ENCODE results near the gene SLC25A39. TPM values are rescaled to one million over a fixed set of nuclear protein-coding genes. Genes with fewer than 3 reads are reported as not detected.

Gene SLC25A39
- total RNA-seq, 6 experiments from 2014 or later: 94.8 to 116 (median 108) TPM

- Mint-ChIP-seq H3K4me3 (no peak overlapping the region), H3K4me1 (ENCODE audit: low read depth) (peaks cover 14% of the 10 kb centered on the region; the same call in 1 of the 2 replicates), H3K27me3 (ENCODE audit: insufficient read depth) (peaks cover 13% of the 10 kb centered on the region), H3K9me3 (no peaks in the 10 kb centered on the region), H3K27ac (no peak overlapping the region), H3K36me3 (ENCODE audit: low read depth) (no peaks in the 10 kb centered on the region)
- TF ChIP-seq CTCF (IDR thresholded peaks at IDR 0.05): no peak
- DNase-seq: no peak
Measured at GRCh38 chr17:44360144-44360533, 35.5 kb upstream of the SLC25A39 start.

GRCh38 chr17:44359458-44360143, 35.0 kb upstream of the SLC25A39 start:
- no peaks in the 10 kb centered on the region for H3K9me3 Mint-ChIP-seq
- no peaks in the 10 kb centered on the region for H3K36me3 Mint-ChIP-seq (ENCODE audit: low read depth)
- H3K4me3 Mint-ChIP-seq: no peak overlapping the region
- H3K27ac Mint-ChIP-seq: no peak overlapping the region
- peaks cover 13% of the 10 kb centered on the region for H3K27me3 Mint-ChIP-seq (ENCODE audit: insufficient read depth)
- DNase-seq: no peak
- no peak for TF ChIP-seq CTCF (IDR thresholded peaks at IDR 0.05)
- peaks cover 14% of the 10 kb centered on the region; the same call in 1 of the 2 replicates for H3K4me1 Mint-ChIP-seq (ENCODE audit: low read depth)

- H3K4me3 Mint-ChIP-seq: no peak overlapping the region
- H3K27me3 Mint-ChIP-seq (ENCODE audit: insufficient read depth): peaks cover 13% of the 10 kb centered on the region
- no peak for TF ChIP-seq CTCF (IDR thresholded peaks at IDR 0.05)
- H3K9me3 Mint-ChIP-seq: no peaks in the 10 kb centered on the region
- peaks cover 14% of the 10 kb centered on the region; the same call in 1 of the 2 replicates for H3K4me1 Mint-ChIP-seq (ENCODE audit: low read depth)
- DNase-seq: no peak
- no peaks in the 10 kb centered on the region for H3K36me3 Mint-ChIP-seq (ENCODE audit: low read depth)
- no peak overlapping the region for H3K27ac Mint-ChIP-seq
Measured at GRCh38 chr17:44359006-44359405, 34.4 kb upstream of the SLC25A39 start.

GRCh38 chr17:44358066-44358465, 33.4 kb upstream of the SLC25A39 start:
- Mint-ChIP-seq H3K36me3 (ENCODE audit: low read depth) (peaks cover under 1% of the 10 kb centered on the region; the same call in 1 of the 2 replicates), H3K27ac (no peak overlapping the region), H3K4me3 (no peak overlapping the region), H3K27me3 (ENCODE audit: insufficient read depth) (peaks cover 13% of the 10 kb centered on the region), H3K4me1 (ENCODE audit: low read depth) (peaks cover 14% of the 10 kb centered on the region; the same call in 1 of the 2 replicates), H3K9me3 (no peaks in the 10 kb centered on the region)
- DNase-seq: no peak
- no peak for TF ChIP-seq CTCF (IDR thresholded peaks at IDR 0.05)

GRCh38 chr17:44356241-44356640, 31.6 kb upstream of the SLC25A39 start:
- peaks cover 11% of the 10 kb centered on the region; the same call in 1 of the 2 replicates for H3K4me1 Mint-ChIP-seq (ENCODE audit: low read depth)
- peaks cover 4% of the 10 kb centered on the region; the same call in 1 of the 2 replicates for H3K36me3 Mint-ChIP-seq (ENCODE audit: low read depth)
- no peak overlapping the region for H3K4me3 Mint-ChIP-seq
- no peak for TF ChIP-seq CTCF (IDR thresholded peaks at IDR 0.05)
- H3K27me3 Mint-ChIP-seq (ENCODE audit: insufficient read depth): peaks cover 13% of the 10 kb centered on the region
- no peak overlapping the region for H3K27ac Mint-ChIP-seq
- H3K9me3 Mint-ChIP-seq: no peaks in the 10 kb centered on the region
- no peak for DNase-seq

Measured in HFFc6 (cell line).